OCI-LY1 (cell line): ENCODE data around the gene MEGF6.

ENCODE experiments used
- H2AFZ ChIP-seq: fragments of 200-600 bp; sonication (generic), shearing (Covaris generic); 2 replicates; pipeline ENCODE4 v1.6.0; 2014; ENCODE audit warnings: antibody characterized with exemption, mild to moderate bottlenecking, low read length
- H3F3A ChIP-seq: fragments of 200-600 bp; sonication (generic), shearing (Covaris generic); 2 replicates; pipeline ENCODE4 v1.6.0; 2014; ENCODE audit warnings: mild to moderate bottlenecking, antibody characterized with exemption, low read length, moderate library complexity; ENCODE audit not compliant: insufficient read depth
- H3K27ac ChIP-seq: fragments of 200-600 bp; sonication (generic); 2 replicates; pipeline ENCODE4 v1.5.1; 2014; ENCODE audit warnings: low read length, mixed run types, mild to moderate bottlenecking, low read depth; ENCODE audit not compliant: poor library complexity, severe bottlenecking
- H3K27me3 ChIP-seq: fragments of 200-600 bp; sonication (generic); 2 replicates; pipeline ENCODE4 v1.6.0; 2014; ENCODE audit warnings: antibody characterized with exemption, mild to moderate bottlenecking, low read length, moderate library complexity; ENCODE audit not compliant: insufficient read depth
- H3K36me3 ChIP-seq: fragments of 200-600 bp; sonication (generic); 2 replicates; pipeline ENCODE4 v1.6.1; 2014; ENCODE audit warnings: mild to moderate bottlenecking, antibody characterized with exemption, low read length, moderate library complexity, mixed read lengths; ENCODE audit not compliant: insufficient read depth
- H3K4me1 ChIP-seq: fragments of 200-600 bp; sonication (generic); 2 replicates; pipeline ENCODE4 v1.5.1; 2014; ENCODE audit warnings: mild to moderate bottlenecking, low read length, moderate library complexity; ENCODE audit not compliant: insufficient read depth, severe bottlenecking
- H3K4me2 ChIP-seq: fragments of 200-600 bp; sonication (generic), shearing (Covaris generic); 2 replicates; pipeline ENCODE4 v1.6.1; 2014; ENCODE audit warnings: low read length
- H3K4me3 ChIP-seq: fragments of 200-600 bp; sonication (generic); 2 replicates; pipeline ENCODE4 v1.5.1; 2014; ENCODE audit warnings: low read length, low read depth, mild to moderate bottlenecking, mixed read lengths; ENCODE audit not compliant: poor library complexity, severe bottlenecking
- H3K79me2 ChIP-seq: fragments of 200-600 bp; shearing (Covaris generic); 2 replicates; pipeline ENCODE4 v1.6.1; 2016; ENCODE audit warnings: mixed run types, low read length, mixed read lengths; ENCODE audit not compliant: insufficient read depth
- H3K9ac ChIP-seq: fragments of 200-600 bp; sonication (generic), shearing (Covaris generic); 2 replicates; pipeline ENCODE4 v1.6.1; 2014; ENCODE audit warnings: mild to moderate bottlenecking, low read length, mixed read lengths
- H3K9me2 ChIP-seq: fragments of 200-600 bp; sonication (generic), shearing (Covaris generic); 2 replicates; pipeline ENCODE4 v1.6.1; 2014; ENCODE audit warnings: low read depth, mild to moderate bottlenecking, low read length, mixed read lengths
- H3K9me3 ChIP-seq: fragments of 200-600 bp; shearing (Covaris generic); 2 replicates; pipeline ENCODE4 v1.6.1; 2014; ENCODE audit warnings: low read length, mixed read lengths
- H4K20me1 ChIP-seq: fragments of 200-600 bp; sonication (generic), shearing (Covaris generic); 2 replicates; pipeline ENCODE4 v1.6.0; 2016; ENCODE audit warnings: mild to moderate bottlenecking, low read length; ENCODE audit not compliant: insufficient read depth
- CTCF ChIP-seq: fragments of 200-600 bp; sonication (generic), shearing (Covaris generic); IDR thresholded peaks from 2 replicates; pipeline ENCODE4 v1.5.1; 2017; ENCODE audit warnings: mild to moderate bottlenecking, antibody characterized with exemption, low read length, moderate library complexity, mixed read lengths
- EZH2 ChIP-seq: fragments of 200-600 bp; sonication (generic), shearing (Covaris generic); IDR thresholded peaks from 2 replicates; pipeline ENCODE4 v1.8.0; 2017; ENCODE audit warnings: borderline replicate concordance, mixed run types, mild to moderate bottlenecking, antibody characterized with exemption, low read length, moderate library complexity, mixed read lengths

MEGF6 gene

GRCh38 chr1:3602375-3602774 is 8.9 kb downstream of the MEGF6 start:
- Histone ChIP-seq H3K36me3 (no peaks in the 10 kb centered on the region), H3K9me3 (no peaks in the 10 kb centered on the region), H3K9ac (no peak overlapping the region), H3K27me3 (peaks cover 11% of the 10 kb centered on the region), H3K27ac (no peak overlapping the region), H3K4me3 (no peak overlapping the region), H3K4me1 (peaks cover 7% of the 10 kb centered on the region), H3F3A (no peaks in the 10 kb centered on the region), H3K79me2 (no peaks in the 10 kb centered on the region), H3K9me2 (no peaks in the 10 kb centered on the region), H4K20me1 (no peaks in the 10 kb centered on the region), H2AFZ (no peak overlapping the region), H3K4me2 (no peak overlapping the region)
- no peak for TF ChIP-seq CTCF
- TF ChIP-seq EZH2: no peak

- H3K4me2 ChIP-seq: no peak overlapping the region
- H3K79me2 ChIP-seq: no peaks in the 10 kb centered on the region
- no peaks in the 10 kb centered on the region for H4K20me1 ChIP-seq
- H3K9me3 ChIP-seq: no peaks in the 10 kb centered on the region
- peaks cover 11% of the 10 kb centered on the region for H3K27me3 ChIP-seq
- peaks cover 7% of the 10 kb centered on the region for H3K4me1 ChIP-seq
- no peaks in the 10 kb centered on the region for H3F3A ChIP-seq
- H3K27ac ChIP-seq: no peak overlapping the region
- no peaks in the 10 kb centered on the region for H3K9me2 ChIP-seq
- TF ChIP-seq EZH2 (no peak), CTCF (no peak)
- H3K4me3 ChIP-seq: no peak overlapping the region
- no peaks in the 10 kb centered on the region for H3K36me3 ChIP-seq
- H3K9ac ChIP-seq: no peak overlapping the region
- no peak overlapping the region for H2AFZ ChIP-seq
Measured at GRCh38 chr1:3601743-3602142, 9.6 kb downstream of the MEGF6 start.

- H3F3A ChIP-seq: no peaks in the 10 kb centered on the region
- no peaks in the 10 kb centered on the region for H3K79me2 ChIP-seq
- H3K9me2 ChIP-seq: no peaks in the 10 kb centered on the region
- H4K20me1 ChIP-seq: no peaks in the 10 kb centered on the region
- H3K27ac ChIP-seq: no peak overlapping the region
- H3K4me2 ChIP-seq: no peak overlapping the region
- no peaks in the 10 kb centered on the region for H3K9me3 ChIP-seq
- no peak overlapping the region for H3K4me3 ChIP-seq
- TF ChIP-seq EZH2 (no peak), CTCF (no peak)
- no peaks in the 10 kb centered on the region for H3K36me3 ChIP-seq
- no peak overlapping the region for H3K9ac ChIP-seq
- H3K4me1 ChIP-seq: peaks cover 7% of the 10 kb centered on the region
- H3K27me3 ChIP-seq: peaks cover 13% of the 10 kb centered on the region
- no peak overlapping the region for H2AFZ ChIP-seq
Measured at GRCh38 chr1:3600354-3600753, 11.0 kb downstream of the MEGF6 start.
